HFF-Myc (cell line): ENCODE data around the gene CSH1.
"Not testable (repeated sequence)": the region's sequence is repeated elsewhere in the genome, so short reads cannot be mapped to it uniquely, and the experiment has no call there.

Source experiments
- DNase-seq: peaks from one replicate; pipeline ENCODE4 v3.0.0-alpha.2; 2011; ENCODE audit warnings: low read depth; ENCODE audit errors: extremely low read depth
- H3K4me3 ChIP-seq: replicated peaks from 2 replicates; pipeline ENCODE4 v1.5.1; 2011; ENCODE audit warnings: low read depth, mild to moderate bottlenecking, control low read depth, low read length
- CTCF ChIP-seq: IDR thresholded peaks from 2 replicates; pipeline ENCODE4 v1.5.1; 2012; ENCODE audit warnings: mild to moderate bottlenecking, low read depth, low read length, control low read depth; ENCODE audit errors: missing control alignments

Gene CSH1

GRCh38 chr17:63869491-63870291 is 26.7 kb downstream of the CSH1 start:
- DNase-seq: not testable (repeated sequence)

GRCh38 chr17:63866625-63867024 is 29.7 kb downstream of the CSH1 start:
- DNase-seq, H3K4me3 ChIP-seq: not testable (repeated sequence)

More at GRCh38 chr17:63869491-63870291, 26.7 kb downstream of the CSH1 start:
- H3K4me3 ChIP-seq: not testable (repeated sequence)

GRCh38 chr17:63859257-63859656 is 37.1 kb downstream of the CSH1 start:
- TF ChIP-seq CTCF: no peak
- no peak for DNase-seq
- no peak overlapping the region for H3K4me3 ChIP-seq

- H3K4me3 ChIP-seq, DNase-seq: not testable (repeated sequence)
These were observed 39.9 kb downstream of the CSH1 start for GRCh38 chr17:63856425-63856824.

- no peak for TF ChIP-seq CTCF
- H3K4me3 ChIP-seq: no peak overlapping the region
- no peak for DNase-seq
These were observed 41.2 kb downstream of the CSH1 start for GRCh38 chr17:63855185-63855584.

GRCh38 chr17:63854709-63855108 is 41.7 kb downstream of the CSH1 start:
- no peak overlapping the region for H3K4me3 ChIP-seq
- no peak for DNase-seq
- no peak for TF ChIP-seq CTCF

- no peak overlapping the region for H3K4me3 ChIP-seq
- TF ChIP-seq CTCF: no peak
- DNase-seq: no peak
These were observed 43.1 kb downstream of the CSH1 start for GRCh38 chr17:63853260-63853659.

GRCh38 chr17:63850401-63850800 is 46.0 kb downstream of the CSH1 start:
- no peak for TF ChIP-seq CTCF
- DNase-seq: no peak
- H3K4me3 ChIP-seq: no peak overlapping the region
